ENCODE results near the gene SCAF1. TPM values are rescaled to one million over a fixed set of nuclear protein-coding genes. Genes with fewer than 3 reads are reported as not detected.

Gene SCAF1
- total RNA-seq, 1 donor, result 18.1 TPM

- peak overlapping the region; percentile 95 for H3K4me3 ChIP-seq (ENCODE audit: low read depth, low read length)
- no peak for TF ChIP-seq CTCF (IDR thresholded peaks at IDR 0.05; ENCODE audit: insufficient read depth, low read depth, low read length)
- no peak for DNase-seq (ENCODE audit: low read depth)
These were observed 24.1 kb downstream of the SCAF1 start for GRCh38 chr19:49666120-49666444.

DNA sequence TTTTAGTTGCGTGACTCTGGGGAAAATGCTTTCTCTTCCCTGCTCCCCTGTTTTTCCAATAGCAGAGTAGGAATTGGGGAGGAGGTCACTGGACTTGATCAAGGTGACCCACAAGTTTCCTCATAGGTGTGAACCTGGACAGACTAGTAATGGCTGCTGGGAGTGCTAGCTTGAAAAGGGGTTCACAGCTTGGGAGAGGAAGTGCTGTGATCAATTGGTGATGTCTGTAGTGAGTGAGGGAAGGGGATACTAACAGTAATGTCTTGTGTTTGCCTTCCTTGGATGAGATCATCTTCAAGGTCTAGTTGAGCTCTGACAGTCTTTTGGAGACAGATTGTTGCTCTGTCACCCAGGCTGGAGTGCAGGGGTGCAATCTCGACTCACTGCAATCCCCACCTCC lies 25.5 kb downstream of the SCAF1 start:
- no peak overlapping the region for H3K4me3 ChIP-seq (ENCODE audit: low read depth, low read length)
- no peak for DNase-seq (ENCODE audit: low read depth)
- no peak for TF ChIP-seq CTCF (IDR thresholded peaks at IDR 0.05; ENCODE audit: insufficient read depth, low read depth, low read length)

DNA sequence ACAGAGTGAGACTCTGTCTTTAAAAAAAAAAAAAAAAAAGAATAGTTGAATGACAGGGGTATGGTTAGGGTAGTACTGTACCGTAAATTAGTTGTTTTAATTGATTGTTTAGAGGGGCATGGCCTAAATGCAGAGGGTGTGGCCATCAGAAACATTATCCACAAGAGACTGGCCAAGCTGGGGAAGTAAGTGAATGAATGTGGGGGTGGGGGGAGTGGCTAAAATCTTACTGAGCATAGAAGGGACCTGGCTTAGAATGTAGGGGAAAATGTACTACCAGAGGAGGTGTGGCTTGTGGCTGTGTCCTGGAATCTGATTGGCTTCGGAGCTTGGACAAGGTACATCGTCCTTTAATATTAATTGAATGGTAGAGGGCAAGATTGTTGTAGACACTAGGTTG lies 27.5 kb downstream of the SCAF1 start:
- no peak for DNase-seq (ENCODE audit: low read depth)
- no peak for TF ChIP-seq CTCF (IDR thresholded peaks at IDR 0.05; ENCODE audit: insufficient read depth, low read depth, low read length)
- no peak overlapping the region for H3K4me3 ChIP-seq (ENCODE audit: low read depth, low read length)

- DNase-seq (ENCODE audit: low read depth), result peak; percentile 69
- H3K4me3 ChIP-seq (ENCODE audit: low read depth, low read length), result no peak overlapping the region
- TF ChIP-seq CTCF (IDR thresholded peaks at IDR 0.05; ENCODE audit: insufficient read depth, low read depth, low read length), result peak; percentile 91
These were observed 30.3 kb downstream of the SCAF1 start for GRCh38 chr19:49672131-49672919.

GRCh38 chr19:49676136-49676783 lies 34.3 kb downstream of the SCAF1 start:
- peak; percentile 97 for DNase-seq (ENCODE audit: low read depth)
- peak overlapping the region; percentile 58 for H3K4me3 ChIP-seq (ENCODE audit: low read depth, low read length)
- TF ChIP-seq CTCF (IDR thresholded peaks at IDR 0.05; ENCODE audit: insufficient read depth, low read depth, low read length), result no peak

DNA sequence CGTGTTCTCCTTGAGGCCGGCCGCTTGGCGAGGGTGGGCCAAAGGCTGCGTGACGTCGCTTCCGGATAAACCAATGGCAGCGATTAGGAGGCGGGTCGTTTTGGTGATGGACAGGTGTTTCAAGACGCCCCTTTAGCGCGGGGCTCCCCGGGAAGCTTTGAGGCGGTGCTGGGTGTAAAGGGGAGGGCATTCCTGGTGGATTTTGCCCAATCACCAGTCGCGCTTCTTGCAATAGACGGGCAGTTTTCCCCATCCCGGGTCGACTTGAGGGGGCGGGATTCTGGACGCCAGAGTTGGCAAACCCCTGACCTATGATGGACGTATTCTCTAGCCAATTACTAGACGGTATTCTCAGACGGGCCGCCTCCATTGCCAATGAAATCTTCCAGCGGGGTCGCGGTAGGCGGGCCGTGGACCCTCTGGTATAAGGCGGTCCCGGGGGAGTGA lies 34.8 kb downstream of the SCAF1 start:
- no peak for TF ChIP-seq CTCF (IDR thresholded peaks at IDR 0.05; ENCODE audit: insufficient read depth, low read depth, low read length)
- DNase-seq (ENCODE audit: low read depth), result peak; percentile 100
- H3K4me3 ChIP-seq (ENCODE audit: low read depth, low read length), result peak overlapping the region; percentile 94

All from fibroblast of villous mesenchyme (primary cell).